K562 (cell line): ENCODE measurements around the gene PACSIN3.

Experiments used
- ADNP ChIP-seq: fragments of 200-800 bp; sonication (Bioruptor generic); IDR thresholded peaks from 2 replicates; pipeline ENCODE4 v1.6.1; 2016; ENCODE audit warnings: missing genetic modification characterization, missing compliant biosample characterization
- TAF1 ChIP-seq: IDR thresholded peaks from 2 replicates; pipeline ENCODE4 v1.6.1; 2011; ENCODE audit warnings: mild to moderate bottlenecking, low read length, moderate library complexity; ENCODE audit not compliant: insufficient read depth, control insufficient read depth, severe bottlenecking; ENCODE audit errors: extremely low read depth
- TEAD4 ChIP-seq, 2 experiments: sonication (generic) in 1 of 2; formaldehyde crosslinking in 1 of 2; IDR thresholded peaks; 2 replicates each; pipeline versions ENCODE4 v1.6.1 to v1.8.0; 2012 to 2022; ENCODE audit warnings: borderline replicate concordance in 1 of 2, inconsistent platforms in 1 of 2, low read length in 1 of 2, mild to moderate bottlenecking in 1 of 2, missing genetic modification reagents in 1 of 2
- ZNF146 ChIP-seq: IDR thresholded peaks from one replicate; pipeline ENCODE4 v1.6.1; 2018; ENCODE audit warnings: missing compliant biosample characterization; ENCODE audit not compliant: unreplicated experiment
- TF ChIP-seq, protein P1 (sequence below): fragments of 250-450 bp; sonication (Bioruptor Pico); IDR thresholded peaks from 2 replicates; pipeline ENCODE4 v1.8.0; 2021; ENCODE audit warnings: moderate library complexity, mild to moderate bottlenecking, inconsistent platforms

- no peak for TF ChIP-seq ZNF146 (CRISPR knock-in tag)
- TF ChIP-seq TAF1: no peak
- TF ChIP-seq, protein P1, sequence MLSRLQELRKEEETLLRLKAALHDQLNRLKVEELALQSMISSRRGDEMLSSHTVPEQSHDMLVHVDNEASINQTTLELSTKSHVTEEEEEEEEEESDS (CRISPR knock-in tag): no peak
- no peak for TF ChIP-seq TEAD4 (IDR thresholded peaks at IDR 0.05; ENCODE audit: low read length)
- TF ChIP-seq TEAD4 (CRISPR knock-in tag; IDR thresholded peaks at IDR 0.05; ENCODE audit: borderline replicate concordance): no peak
- TF ChIP-seq ADNP: no peak
Measured at GRCh38 chr11:47178316-47178715, 7.9 kb downstream of the PACSIN3 start.
